ENCODE data around the gene BSN.
"Not testable (repeated sequence)": the region's sequence is repeated elsewhere in the genome, so short reads cannot be mapped to it uniquely, and the experiment has no call there.

DNA sequence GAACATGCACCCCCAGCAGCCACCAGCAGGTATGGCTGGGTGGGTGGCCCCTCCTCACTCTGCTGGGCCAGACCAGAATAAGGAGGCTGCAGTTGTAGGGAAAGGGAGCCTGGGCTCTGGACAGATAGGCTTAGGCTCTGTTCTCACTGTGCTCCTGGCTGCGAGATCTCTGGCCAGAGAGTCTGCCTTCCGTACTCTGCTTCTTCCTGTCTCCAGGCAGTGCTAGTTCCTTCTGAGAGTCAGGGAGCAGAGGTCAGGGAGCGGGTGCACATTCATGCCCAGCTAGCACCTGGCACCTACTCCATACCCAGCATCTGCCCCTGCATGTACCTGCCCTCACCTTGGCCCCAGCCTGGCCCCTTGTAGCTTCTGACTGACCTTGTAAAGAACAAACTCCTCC lies 137.2 kb downstream of the BSN start:
- TF ChIP-seq EZH2 (IDR thresholded peaks at IDR 0.05; ENCODE audit: insufficient read depth, poor library complexity, severe bottlenecking); EZH2phosphoT487 (IDR thresholded peaks at IDR 0.05; ENCODE audit: insufficient read depth, low read depth): not testable (repeated sequence)
